Left cardiac atrium (tissue), 4 donors: ENCODE results near the gene ANO2. TPM values are rescaled to one million over a fixed set of nuclear protein-coding genes. Genes with fewer than 3 reads are reported as not detected.

Experiments used
- ATAC-seq, 2 donors: fragments of 200-7000 bp; cut with Tn5 transposase; one replicate each; pipeline ENCODE4 v1.9.1; 2020; ENCODE audit warnings: mild to moderate bottlenecking in 2 of 2, moderate library complexity in 2 of 2
- DNase-seq: peaks from one replicate; pipeline ENCODE4 v3.0.0-alpha.2; 2020
- intact Hi-C, 2 donors: fragments of 100-400 bp; cut with DNase I; formaldehyde crosslinking; loops; one replicate each; pipeline versions ENCODE4 v1.14.1 to v1.15.1; 2022 to 2023
- total RNA-seq, 2 donors: library from RNA; stranded (reverse); fragmentation: NEBNext Ultra II Directional; extraction: Animal tissue kit (Norgen Biotek cat#: 25700); gene quantifications; one replicate each; pipeline ENCODE4 v1.2.1, GENCODE V29; 2021
- donor health status: DM: no; HTN: yes; CAD: no.
- donor health status: DM: no; HTN: yes; CAD: no; lungs with severe emphysema.
- donor health status: DM: yes; HTN: yes; CAD: no.
- donor health status: Dilated cardiomyopathy.

The ANO2 gene
- total RNA-seq, 2 donors from 2014 or later: 11.5 to 23.4 TPM

DNA sequence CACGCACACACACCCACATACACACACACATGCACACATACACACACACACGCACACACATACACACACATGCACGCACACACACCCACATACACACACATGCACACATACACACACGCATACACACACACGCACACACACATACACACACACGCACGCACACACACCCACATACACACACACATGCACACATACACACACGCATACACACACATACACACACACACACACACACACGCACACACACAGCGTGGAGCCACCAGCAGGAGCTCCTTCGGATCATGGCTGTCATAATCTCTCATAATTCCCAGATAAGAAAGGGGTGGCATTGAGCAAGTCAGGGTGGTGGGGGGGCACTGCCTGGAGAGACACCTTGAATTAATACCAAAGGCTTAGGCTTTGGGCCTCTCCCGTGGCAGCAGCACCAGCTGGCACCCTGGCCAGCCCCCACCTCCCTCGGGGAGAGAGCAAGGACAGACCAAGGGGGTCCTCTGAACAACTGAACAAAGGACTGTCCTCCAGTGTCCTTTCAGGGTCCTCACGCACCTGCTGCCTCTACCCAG lies 21.9 kb downstream of the ANO2 start:
- ATAC-seq: no peak
- intact Hi-C loops: no loop called here
- DNase-seq: no peak

DNA sequence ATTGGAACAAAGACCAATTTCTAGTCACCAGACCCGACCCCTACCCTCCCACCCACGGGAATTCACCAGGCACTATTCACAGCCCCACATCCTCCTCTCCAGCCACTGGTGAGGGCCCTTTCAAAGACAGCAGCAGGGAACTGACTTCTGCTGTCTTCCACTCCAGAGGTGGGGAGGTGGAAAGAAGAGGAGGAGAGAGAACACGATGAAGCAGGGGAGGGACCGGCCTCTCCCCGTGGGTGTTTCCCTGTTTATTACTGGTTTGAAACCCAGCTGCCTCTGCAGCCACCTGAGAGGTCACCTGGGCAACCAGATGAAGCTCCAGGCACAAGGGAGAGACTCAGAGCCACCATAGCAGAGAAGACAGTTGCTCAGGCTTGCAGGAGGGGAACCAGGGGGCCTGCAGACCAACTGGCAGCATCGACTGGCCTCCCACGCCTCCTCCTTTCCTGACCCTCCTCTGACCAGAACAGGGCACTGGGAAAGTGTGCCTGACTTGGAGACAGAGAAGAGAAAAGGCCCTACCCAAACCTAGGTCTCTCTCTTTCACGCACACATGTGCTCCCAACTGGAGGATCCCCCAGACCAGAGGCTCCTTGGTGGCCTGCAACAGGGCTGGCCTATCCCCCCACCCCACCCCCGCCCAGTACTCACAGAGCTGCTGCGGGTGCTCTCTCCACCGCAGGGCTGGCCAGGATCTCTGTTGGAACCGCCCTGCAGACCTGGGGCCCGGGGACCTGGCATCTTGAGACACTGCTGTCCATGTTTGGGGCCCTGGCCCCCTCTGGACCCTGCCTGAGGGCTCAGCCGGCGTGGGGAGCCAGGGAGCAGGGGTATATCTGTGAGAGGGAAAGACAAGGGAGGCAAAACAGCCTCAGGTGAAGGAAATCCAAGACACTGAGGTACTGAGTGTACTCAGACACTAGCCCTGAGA lies 22.8 kb downstream of the ANO2 start:
- intact Hi-C loops: no loop called here
- no peak for DNase-seq
- no peak for ATAC-seq

- no peak for DNase-seq
- intact Hi-C loops: no loop called here
- no peak for ATAC-seq
These were observed 23.8 kb downstream of the ANO2 start for GRCh38 chr12:5921027-5921909.

DNA sequence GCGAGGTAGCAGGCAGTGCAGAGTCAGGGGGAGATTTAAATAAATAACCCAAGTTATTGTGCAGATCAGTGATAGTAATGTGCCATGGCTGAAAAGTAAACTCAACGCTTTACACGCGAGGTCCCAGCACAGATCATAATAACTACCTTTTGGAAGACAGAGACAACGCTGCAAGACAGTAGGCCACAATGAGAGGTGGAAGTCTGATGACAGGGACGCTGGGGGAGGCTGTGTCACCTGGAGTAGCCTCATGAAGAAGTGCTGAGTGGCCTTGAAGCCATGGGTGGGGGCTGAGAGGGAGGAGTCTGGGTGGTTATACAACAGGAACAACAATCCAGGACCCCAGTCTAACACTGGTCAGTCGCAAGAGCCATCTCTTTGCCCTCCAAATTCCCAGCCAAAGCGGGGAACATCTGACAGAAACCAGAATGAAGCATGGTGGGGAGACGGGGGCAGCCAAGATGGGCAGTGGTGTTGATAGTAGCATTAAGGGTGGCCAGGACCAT lies 28.2 kb downstream of the ANO2 start:
- no peak for DNase-seq
- no peak for ATAC-seq
- intact Hi-C loops: no loop called here

- ATAC-seq (no peak), DNase-seq (no peak)
- intact Hi-C loops: no loop called here
These were observed 29.5 kb downstream of the ANO2 start for GRCh38 chr12:5915511-5915910.

GRCh38 chr12:5914387-5915149 lies 30.5 kb downstream of the ANO2 start:
- no peak for DNase-seq
- ATAC-seq: no peak
- intact Hi-C loops: no loop called here

GRCh38 chr12:5913387-5913786 lies 31.7 kb downstream of the ANO2 start:
- no peak for DNase-seq
- intact Hi-C loops: no loop called here
- no peak for ATAC-seq

GRCh38 chr12:5912437-5913334 lies 32.4 kb downstream of the ANO2 start:
- ATAC-seq: no peak
- intact Hi-C loops: no loop called here
- DNase-seq: no peak

GRCh38 chr12:5912011-5912410 lies 33.0 kb downstream of the ANO2 start:
- ATAC-seq (no peak), DNase-seq (no peak)
- intact Hi-C loops: no loop called here

- ATAC-seq (no peak), DNase-seq (no peak)
- intact Hi-C loops: no loop called here
These were observed 34.1 kb downstream of the ANO2 start for GRCh38 chr12:5910790-5911548.

- intact Hi-C loops: no loop called here
- no peak for DNase-seq
- ATAC-seq: no peak
These were observed 35.5 kb downstream of the ANO2 start for GRCh38 chr12:5909560-5909959.

DNA sequence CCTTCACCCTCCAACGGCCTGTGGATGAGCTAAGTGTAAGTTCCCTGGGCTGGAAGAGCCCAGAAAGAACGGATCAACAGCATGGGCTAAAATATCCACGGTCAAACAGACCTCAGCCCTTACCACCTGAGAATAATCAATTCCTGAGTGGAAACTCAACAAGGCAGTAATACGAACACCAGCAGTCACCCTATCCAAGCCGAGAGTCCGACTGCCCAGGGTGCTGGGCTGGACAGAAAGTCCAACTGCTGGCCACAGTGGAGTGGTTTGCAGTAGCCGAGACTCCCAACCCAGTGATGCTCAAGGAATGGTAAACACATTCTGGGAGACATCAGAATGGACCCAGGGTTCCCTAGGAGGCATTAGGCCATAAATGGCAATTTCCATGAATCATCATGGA lies 36.8 kb downstream of the ANO2 start:
- intact Hi-C loops: no loop called here
- ATAC-seq (no peak), DNase-seq (no peak)

DNA sequence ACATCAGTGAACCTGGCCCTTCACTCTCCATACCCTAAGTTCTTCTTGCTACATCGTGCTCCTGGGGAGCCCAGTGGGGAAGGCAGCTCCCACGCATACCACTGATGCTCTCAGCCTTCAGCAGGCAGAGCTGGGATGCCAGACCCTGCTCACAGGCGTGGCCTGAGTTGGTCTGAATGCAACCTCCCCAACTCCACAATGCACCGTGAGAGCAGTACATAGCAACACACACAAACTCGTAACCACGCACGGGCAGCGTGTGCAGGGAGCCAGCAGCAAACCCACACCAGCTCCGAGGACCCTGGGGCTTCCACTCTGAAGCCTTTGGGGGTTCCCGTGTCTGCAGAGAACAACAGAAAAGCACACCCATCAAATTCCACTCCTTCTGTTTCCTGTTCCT lies 37.3 kb downstream of the ANO2 start:
- ATAC-seq: peak in 1 of 2 donors; percentile 77
- intact Hi-C loops: no loop called here
- no peak for DNase-seq

- intact Hi-C loops: no loop called here
- ATAC-seq (no peak), DNase-seq (no peak)
These were observed 39.3 kb downstream of the ANO2 start for GRCh38 chr12:5905757-5906156.

GRCh38 chr12:5904969-5905368 lies 40.1 kb downstream of the ANO2 start:
- intact Hi-C loops: no loop called here
- DNase-seq (no peak), ATAC-seq (no peak)

- DNase-seq: no peak
- intact Hi-C loops: no loop called here
- no peak for ATAC-seq
These were observed 40.6 kb downstream of the ANO2 start for GRCh38 chr12:5904441-5904840.

- ATAC-seq: no peak
- DNase-seq: no peak
- intact Hi-C loops: no loop called here
These were observed 42.3 kb downstream of the ANO2 start for GRCh38 chr12:5902736-5903135.
